Mucosa of descending colon (tissue), 3 donors: Measurements from ENCODE around the gene CSTA. TPM values are rescaled to one million over a fixed set of nuclear protein-coding genes. Genes with fewer than 3 reads are reported as not detected.

Experiments
- ATAC-seq: fragments of 200-7000 bp; cut with Tn5 transposase; one replicate; pipeline ENCODE4 v1.9.1; 2020; ENCODE audit warnings: mild to moderate bottlenecking, moderate library complexity
- DNase-seq, 3 donors: peaks; one replicate each; pipeline ENCODE4 v3.0.0-alpha.2; 2020
- H3K36me3 ChIP-seq: fragments of 200-600 bp; one replicate; pipeline ENCODE4 v1.8.0; 2021; ENCODE audit warnings: low read depth, mild to moderate bottlenecking
- H3K4me1 ChIP-seq: fragments of 200-600 bp; one replicate; pipeline ENCODE4 v1.8.0; 2021; ENCODE audit warnings: low read depth, mild to moderate bottlenecking
- H3K4me3 ChIP-seq: fragments of 200-600 bp; one replicate; pipeline ENCODE4 v1.8.0; 2021; ENCODE audit warnings: mild to moderate bottlenecking
- H3K9me3 ChIP-seq: fragments of 200-600 bp; one replicate; pipeline ENCODE4 v1.8.0; 2021; ENCODE audit warnings: mild to moderate bottlenecking
- CTCF ChIP-seq: fragments of 200-600 bp; IDR thresholded peaks from one replicate; pipeline ENCODE4 v1.8.0; 2022; ENCODE audit warnings: antibody characterized with exemption, mild to moderate bottlenecking
- intact Hi-C, 2 donors: fragments of 100-400 bp; cut with DNase I in 1 of 2; cut with micrococcal nuclease in 1 of 2; formaldehyde crosslinking; loops; one replicate each; pipeline versions ENCODE4 v1.11.0 to v1.11.1; 2022; cut with DNase I, micrococcal nuclease
- total RNA-seq, 3 donors: library from RNA; stranded (reverse); fragmentation: NEBNext Ultra II Directional in 2 of 3; extraction: Animal tissue kit (Norgen Biotek cat#: 25700) in 2 of 3; gene quantifications; one replicate each; pipeline versions ENCODE4 v1.2.1 to v1.2.4, GENCODE V29; 2021 to 2023
- donor health status: DM: no; HTN: no; CAD: no; lungs with moderate emphysema.
- donor health status: DM: no; HTN: no; CAD: no.
- donor health status: DM: no; HTN: yes; CAD: no.

The CSTA gene
- total RNA-seq, 3 donors from 2014 or later = 0.96 to 1.8 (median 1.5) TPM

GRCh38 chr3:122353893-122354401 is 28.9 kb downstream of the CSTA start:
- H3K4me3 ChIP-seq = no peak overlapping the region
- intact Hi-C loops = no loop called here
- ATAC-seq (no peak), DNase-seq (no peak)
- H3K9me3 ChIP-seq = no peaks in the 10 kb centered on the region
- H3K4me1 ChIP-seq = no peaks in the 10 kb centered on the region
- no peaks in the 10 kb centered on the region for H3K36me3 ChIP-seq
- no peak for TF ChIP-seq CTCF

- DNase-seq (no peak), ATAC-seq (no peak)
- no peaks in the 10 kb centered on the region for H3K4me1 ChIP-seq
Observed at GRCh38 chr3:122355612-122356011, 30.6 kb downstream of the CSTA start.

GRCh38 chr3:122356402-122356801 is 31.4 kb downstream of the CSTA start:
- H3K9me3 ChIP-seq = no peaks in the 10 kb centered on the region
- H3K36me3 ChIP-seq = no peaks in the 10 kb centered on the region
- DNase-seq (peak; percentile 58 to 82 (median 81)), ATAC-seq (peak; percentile 82)
- intact Hi-C loops = loop anchor here in 1 of 2 donors (5.0 kb wide), 1 partner anchor 49 kb away; no protein-coding TSS in a partner anchor
- no peak overlapping the region for H3K4me3 ChIP-seq
- peaks cover 2% of the 10 kb centered on the region for H3K4me1 ChIP-seq
- TF ChIP-seq CTCF = peak; percentile 8

More at GRCh38 chr3:122355612-122356011, 30.6 kb downstream of the CSTA start:
- Histone ChIP-seq H3K4me3 (no peak overlapping the region), H3K36me3 (no peaks in the 10 kb centered on the region), H3K9me3 (no peaks in the 10 kb centered on the region)
- no peak for TF ChIP-seq CTCF
- intact Hi-C loops = loop anchor here in 1 of 2 donors (5.0 kb wide), 1 partner anchor 48 kb away; no protein-coding TSS in a partner anchor

- H3K4me3 ChIP-seq = no peak overlapping the region
- intact Hi-C loops = loop anchor here in 1 of 2 donors (5.0 kb wide), 1 partner anchor 51 kb away; no protein-coding TSS in a partner anchor
- no peak for ATAC-seq
- no peak for TF ChIP-seq CTCF
- no peak for DNase-seq
- H3K4me1 ChIP-seq = peaks cover 9% of the 10 kb centered on the region
- no peaks in the 10 kb centered on the region for H3K9me3 ChIP-seq
- H3K36me3 ChIP-seq = peaks cover 5% of the 10 kb centered on the region
Observed at GRCh38 chr3:122357828-122358702, 33.0 kb downstream of the CSTA start.

GRCh38 chr3:122358703-122359032 is 33.6 kb downstream of the CSTA start:
- no peak for ATAC-seq
- Histone ChIP-seq H3K4me1 (peaks cover 12% of the 10 kb centered on the region), H3K36me3 (peaks cover 5% of the 10 kb centered on the region), H3K9me3 (no peaks in the 10 kb centered on the region), H3K4me3 (no peak overlapping the region)
- intact Hi-C loops = loop anchor here in 1 of 2 donors (5.0 kb wide), 1 partner anchor 51 kb away; no protein-coding TSS in a partner anchor
- no peak for DNase-seq
- TF ChIP-seq CTCF = no peak
